ENCODE data around the gene MRPL53. TPM values are rescaled to one million over a fixed set of nuclear protein-coding genes. Genes with fewer than 3 reads are reported as not detected.

MRPL53 gene
- polyA plus RNA-seq, 3 donors from 2014 or later: 83.8 to 152 (median 119) TPM

- H3K4me1 Mint-ChIP-seq: no peaks in the 10 kb centered on the region
- peak overlapping the region in 1 of 6 donors; percentile 53 for H3K27ac Mint-ChIP-seq
- no peaks in the 10 kb centered on the region for H3K9me3 Mint-ChIP-seq
- no peak for DNase-seq
- H3K27me3 Mint-ChIP-seq (ENCODE audit: low read depth in 3 of 3): peaks cover 0 to 3% (median 0%) of the 10 kb centered on the region in 3 donors
- H3K36me3 Mint-ChIP-seq: peaks cover 0 to 21% (median 8%) of the 10 kb centered on the region in 3 donors
- no peak overlapping the region for H3K4me3 Mint-ChIP-seq
These were observed 42.7 kb downstream of the MRPL53 start for GRCh38 chr2:74429487-74430451.

GRCh38 chr2:74428675-74429074 lies 43.8 kb downstream of the MRPL53 start:
- Mint-ChIP-seq H3K36me3 (peaks cover 0 to 21% (median 8%) of the 10 kb centered on the region in 3 donors), H3K9me3 (no peaks in the 10 kb centered on the region), H3K27ac (no peak overlapping the region), H3K4me1 (no peaks in the 10 kb centered on the region), H3K4me3 (no peak overlapping the region), H3K27me3 (ENCODE audit: low read depth in 3 of 3) (peaks cover 0 to 3% (median 0%) of the 10 kb centered on the region in 3 donors)
- no peak for DNase-seq

- Mint-ChIP-seq H3K9me3 (no peaks in the 10 kb centered on the region), H3K36me3 (peaks cover 0 to 21% (median 8%) of the 10 kb centered on the region in 3 donors), H3K27me3 (ENCODE audit: low read depth in 3 of 3) (peaks cover 0 to 3% (median 0%) of the 10 kb centered on the region in 3 donors), H3K27ac (peak overlapping the region in 3 of 6 donors; percentile 14 to 68 (median 57)), H3K4me3 (no peak overlapping the region), H3K4me1 (peaks cover 5 to 7% of the 10 kb centered on the region in 2 donors)
- DNase-seq: no peak
These were observed 44.9 kb downstream of the MRPL53 start for GRCh38 chr2:74427551-74427950.

GRCh38 chr2:74426181-74426758 lies 46.2 kb downstream of the MRPL53 start:
- H3K27ac Mint-ChIP-seq: no peak overlapping the region
- H3K4me3 Mint-ChIP-seq: no peak overlapping the region
- H3K9me3 Mint-ChIP-seq: no peaks in the 10 kb centered on the region
- peaks cover 0 to 21% (median 8%) of the 10 kb centered on the region in 3 donors for H3K36me3 Mint-ChIP-seq
- peaks cover 13 to 19% of the 10 kb centered on the region in 2 donors for H3K4me1 Mint-ChIP-seq
- peaks cover 6 to 10% (median 10%) of the 10 kb centered on the region in 3 donors for H3K27me3 Mint-ChIP-seq (ENCODE audit: low read depth in 3 of 3)
- no peak for DNase-seq

- H3K27me3 Mint-ChIP-seq (ENCODE audit: low read depth in 3 of 3): peaks cover 6 to 14% (median 13%) of the 10 kb centered on the region in 3 donors
- no peak for DNase-seq
- H3K9me3 Mint-ChIP-seq: no peaks in the 10 kb centered on the region
- H3K27ac Mint-ChIP-seq: peak overlapping the region in 3 of 6 donors; percentile 14 to 48 (median 40)
- no peak overlapping the region for H3K4me3 Mint-ChIP-seq
- peaks cover 17 to 24% of the 10 kb centered on the region in 2 donors for H3K4me1 Mint-ChIP-seq
- H3K36me3 Mint-ChIP-seq: peaks cover 0 to 21% (median 8%) of the 10 kb centered on the region in 3 donors
These were observed 47.0 kb downstream of the MRPL53 start for GRCh38 chr2:74425523-74425922.

- Mint-ChIP-seq H3K9me3 (no peaks in the 10 kb centered on the region), H3K36me3 (peaks cover 0 to 21% (median 8%) of the 10 kb centered on the region in 3 donors), H3K27me3 (ENCODE audit: low read depth in 3 of 3) (peaks cover 6 to 14% (median 13%) of the 10 kb centered on the region in 3 donors), H3K4me3 (no peak overlapping the region), H3K4me1 (peaks cover 22 to 24% of the 10 kb centered on the region in 2 donors), H3K27ac (peak overlapping the region in 2 of 6 donors; percentile 38 to 45)
- no peak for DNase-seq
These were observed 47.5 kb downstream of the MRPL53 start for GRCh38 chr2:74424995-74425406.

GRCh38 chr2:74424139-74424992 lies 48.1 kb downstream of the MRPL53 start:
- Mint-ChIP-seq H3K9me3 (no peaks in the 10 kb centered on the region), H3K4me3 (peak overlapping the region in 1 of 5 donors; percentile 45), H3K27me3 (ENCODE audit: low read depth in 3 of 3) (peaks cover 6 to 14% (median 13%) of the 10 kb centered on the region in 3 donors), H3K27ac (peak overlapping the region in 5 of 6 donors; percentile 45 to 73 (median 57)), H3K36me3 (peaks cover 0 to 17% (median 6%) of the 10 kb centered on the region in 3 donors), H3K4me1 (peaks cover 22 to 24% of the 10 kb centered on the region in 2 donors)
- no peak for DNase-seq

- peak overlapping the region; percentile 94 to 100 (median 99) for H3K4me3 Mint-ChIP-seq
- no peak for DNase-seq
- H3K27me3 Mint-ChIP-seq (ENCODE audit: low read depth in 3 of 3): peaks cover 6 to 14% (median 13%) of the 10 kb centered on the region in 3 donors
- peaks cover 0 to 12% (median 5%) of the 10 kb centered on the region in 3 donors for H3K36me3 Mint-ChIP-seq
- peak overlapping the region; percentile 85 to 99 (median 96) for H3K27ac Mint-ChIP-seq
- H3K4me1 Mint-ChIP-seq: peaks cover 22 to 24% of the 10 kb centered on the region in 2 donors
- H3K9me3 Mint-ChIP-seq: no peaks in the 10 kb centered on the region
These were observed 49.0 kb downstream of the MRPL53 start for GRCh38 chr2:74423231-74424095.

Other genes starting within 250 kb of the MRPL53 start
- not detected for gene SLC4A5, start 129.3 kb downstream of the MRPL53 start, polyA plus RNA-seq
- gene DCTN1, start 92.4 kb downstream of the MRPL53 start, polyA plus RNA-seq: 100 to 1,000 TPM in 1 of 3 donors, 10 to 100 TPM in 2; 38.0 to 106 (median 50.9) TPM
- 1 to 10 TPM in 2 of 3 donors, not detected in 1; 1.6 TPM for gene C2orf81, start 51.1 kb downstream of the MRPL53 start, polyA plus RNA-seq
- 10 to 100 TPM; 38.0 to 94.8 (median 47.7) TPM for gene WDR54, start 51.0 kb downstream of the MRPL53 start, polyA plus RNA-seq
- gene RTKN, start 30.7 kb downstream of the MRPL53 start, polyA plus RNA-seq: 10 to 100 TPM in 1 of 3 donors, 1 to 10 TPM in 2; 5.8 to 10.8 (median 8.4) TPM
- gene INO80B, start 17.6 kb downstream of the MRPL53 start, polyA plus RNA-seq: 10 to 100 TPM in 1 of 3 donors, 1 to 10 TPM in 2; 3.9 to 11.1 (median 9.3) TPM
- 10 to 100 TPM; 45.6 to 56.1 (median 54.0) TPM for gene WBP1, start 14.2 kb downstream of the MRPL53 start, polyA plus RNA-seq
- 10 to 100 TPM; 45.1 to 73.5 (median 46.7) TPM for gene MOGS, start 7.3 kb downstream of the MRPL53 start, polyA plus RNA-seq
- 10 to 100 TPM in 1 of 3 donors, 1 to 10 TPM in 2; 4.1 to 16.6 (median 4.4) TPM for gene CCDC142, start 10.3 kb upstream of the MRPL53 start, polyA plus RNA-seq
- gene TTC31, start 10.4 kb upstream of the MRPL53 start, polyA plus RNA-seq: 10 to 100 TPM; 15.9 to 35.1 (median 31.9) TPM
- gene LBX2, start 26.9 kb upstream of the MRPL53 start, polyA plus RNA-seq: not detected
- gene PCGF1, start 35.0 kb upstream of the MRPL53 start, polyA plus RNA-seq: 10 to 100 TPM; 18.8 to 22.8 (median 19.5) TPM
- gene TLX2, start 41.8 kb upstream of the MRPL53 start, polyA plus RNA-seq: not detected
- not detected for gene DQX1, start 53.6 kb upstream of the MRPL53 start, polyA plus RNA-seq
- gene AUP1, start 57.0 kb upstream of the MRPL53 start, polyA plus RNA-seq: 100 to 1,000 TPM; 107 to 126 (median 118) TPM
- 10 to 100 TPM; 26.5 to 27.2 (median 27.0) TPM for gene HTRA2, start 57.3 kb upstream of the MRPL53 start, polyA plus RNA-seq
- under 1 TPM in 2 of 3 donors, not detected in 1; 0.19 to 0.22 TPM for gene LOXL3, start 81.3 kb upstream of the MRPL53 start, polyA plus RNA-seq
- 10 to 100 TPM; 18.4 to 42.7 (median 28.4) TPM for gene DOK1, start 82.0 kb upstream of the MRPL53 start, polyA plus RNA-seq
- gene M1AP, start 175.7 kb upstream of the MRPL53 start, polyA plus RNA-seq: not detected
- 1 to 10 TPM; 3.7 to 9.5 (median 6.7) TPM for gene SEMA4F, start 181.6 kb upstream of the MRPL53 start, polyA plus RNA-seq